ENCODE results near the gene ARMC2. TPM values are rescaled to one million over a fixed set of nuclear protein-coding genes. Genes with fewer than 3 reads are reported as not detected.

ARMC2 gene
- total and polyA plus RNA-seq, 2 donors from 2014 or later: 1.9 to 12.7 TPM

- TF ChIP-seq, protein P1, sequence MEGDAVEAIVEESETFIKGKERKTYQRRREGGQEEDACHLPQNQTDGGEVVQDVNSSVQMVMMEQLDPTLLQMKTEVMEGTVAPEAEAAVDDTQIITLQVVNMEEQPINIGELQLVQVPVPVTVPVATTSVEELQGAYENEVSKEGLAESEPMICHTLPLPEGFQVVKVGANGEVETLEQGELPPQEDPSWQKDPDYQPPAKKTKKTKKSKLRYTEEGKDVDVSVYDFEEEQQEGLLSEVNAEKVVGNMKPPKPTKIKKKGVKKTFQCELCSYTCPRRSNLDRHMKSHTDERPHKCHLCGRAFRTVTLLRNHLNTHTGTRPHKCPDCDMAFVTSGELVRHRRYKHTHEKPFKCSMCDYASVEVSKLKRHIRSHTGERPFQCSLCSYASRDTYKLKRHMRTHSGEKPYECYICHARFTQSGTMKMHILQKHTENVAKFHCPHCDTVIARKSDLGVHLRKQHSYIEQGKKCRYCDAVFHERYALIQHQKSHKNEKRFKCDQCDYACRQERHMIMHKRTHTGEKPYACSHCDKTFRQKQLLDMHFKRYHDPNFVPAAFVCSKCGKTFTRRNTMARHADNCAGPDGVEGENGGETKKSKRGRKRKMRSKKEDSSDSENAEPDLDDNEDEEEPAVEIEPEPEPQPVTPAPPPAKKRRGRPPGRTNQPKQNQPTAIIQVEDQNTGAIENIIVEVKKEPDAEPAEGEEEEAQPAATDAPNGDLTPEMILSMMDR (IDR thresholded peaks at IDR 0.05; ENCODE audit: borderline replicate concordance, extremely low read depth, insufficient read depth): no peak
- Histone ChIP-seq H3K36me3 (ENCODE audit: control insufficient read depth in 2 of 3, insufficient read depth in 3 of 3, low read length in 3 of 3) (peaks cover 0 to 6% (median 0%) of the 10 kb centered on the region in 3 donors), H3K9me3 (ENCODE audit: control insufficient read depth in 2 of 3, insufficient read depth in 1 of 3, low read length in 3 of 3) (no peaks in the 10 kb centered on the region), H3K27ac (ENCODE audit: low read depth in 2 of 2, low read length in 2 of 2) (no peak overlapping the region), H3K9ac (ENCODE audit: low read length in 3 of 3) (no peak overlapping the region), H3K27me3 (ENCODE audit: control insufficient read depth, insufficient read depth, low read length) (no peaks in the 10 kb centered on the region), H3K4me3 (ENCODE audit: low read length in 3 of 3) (no peak overlapping the region), H3K4me1 (ENCODE audit: control insufficient read depth in 2 of 3, insufficient read depth in 2 of 3, low read depth in 1 of 3, low read length in 3 of 3) (peaks cover 0 to under 1% (median 0%) of the 10 kb centered on the region in 3 donors)
- FAIRE-seq: no peak
- no peak for DNase-seq
- intact Hi-C loops (cut with DNase I): no loop called here
These were observed 35.0 kb downstream of the ARMC2 start for GRCh38 chr6:108883172-108883571.

- Histone ChIP-seq H3K36me3 (ENCODE audit: control insufficient read depth in 2 of 3, insufficient read depth in 3 of 3, low read length in 3 of 3) (no peaks in the 10 kb centered on the region), H3K9ac (ENCODE audit: low read length in 3 of 3) (no peak overlapping the region), H3K27me3 (ENCODE audit: control insufficient read depth, insufficient read depth, low read length) (no peaks in the 10 kb centered on the region), H3K4me1 (ENCODE audit: control insufficient read depth in 2 of 3, insufficient read depth in 2 of 3, low read depth in 1 of 3, low read length in 3 of 3) (no peaks in the 10 kb centered on the region), H3K27ac (ENCODE audit: low read depth in 2 of 2, low read length in 2 of 2) (no peak overlapping the region), H3K4me3 (ENCODE audit: low read length in 3 of 3) (no peak overlapping the region), H3K9me3 (ENCODE audit: control insufficient read depth in 2 of 3, insufficient read depth in 1 of 3, low read length in 3 of 3) (no peaks in the 10 kb centered on the region)
- intact Hi-C loops (cut with DNase I): loop anchor here (5.0 kb wide), 1 partner anchor 337 kb away; no protein-coding TSS in a partner anchor
- DNase-seq (no peak), FAIRE-seq (no peak)
- TF ChIP-seq, protein P1 (IDR thresholded peaks at IDR 0.05; ENCODE audit: borderline replicate concordance, extremely low read depth, insufficient read depth): no peak
These were observed 36.2 kb downstream of the ARMC2 start for GRCh38 chr6:108884211-108885059.

GRCh38 chr6:108888052-108888451 is 39.8 kb downstream of the ARMC2 start:
- H3K4me3 ChIP-seq (ENCODE audit: low read length in 3 of 3): no peak overlapping the region
- intact Hi-C loops (cut with DNase I): loop anchor here (5.0 kb wide), 1 partner anchor 341 kb away; no protein-coding TSS in a partner anchor
- no peaks in the 10 kb centered on the region for H3K27me3 ChIP-seq (ENCODE audit: control insufficient read depth, insufficient read depth, low read length)
- H3K27ac ChIP-seq (ENCODE audit: low read depth in 2 of 2, low read length in 2 of 2): no peak overlapping the region
- FAIRE-seq (no peak), DNase-seq (no peak)
- no peaks in the 10 kb centered on the region for H3K36me3 ChIP-seq (ENCODE audit: control insufficient read depth in 2 of 3, insufficient read depth in 3 of 3, low read length in 3 of 3)
- no peaks in the 10 kb centered on the region for H3K9me3 ChIP-seq (ENCODE audit: control insufficient read depth in 2 of 3, insufficient read depth in 1 of 3, low read length in 3 of 3)
- TF ChIP-seq, protein P1 (IDR thresholded peaks at IDR 0.05; ENCODE audit: borderline replicate concordance, extremely low read depth, insufficient read depth): no peak
- no peaks in the 10 kb centered on the region for H3K4me1 ChIP-seq (ENCODE audit: control insufficient read depth in 2 of 3, insufficient read depth in 2 of 3, low read depth in 1 of 3, low read length in 3 of 3)
- H3K9ac ChIP-seq (ENCODE audit: low read length in 3 of 3): no peak overlapping the region

All from kidney (tissue), 14 donors.